GM20431 (cell line): ENCODE results near the gene MIPEP.
"Not testable (repeated sequence)": the region's sequence is repeated elsewhere in the genome, so short reads cannot be mapped to it uniquely, and the experiment has no call there.

Experiments used
- in situ Hi-C: fragments of 300-500 bp; cut with MseI, MboI; formaldehyde crosslinking; loops from one replicate; pipeline ENCODE4 v1.15.0; 2020; ENCODE audit warnings: low sequenced_read_pairs; ENCODE audit not compliant: unreplicated experiment

Gene MIPEP

GRCh38 chr13:23894746-23895145 lies 5.5 kb upstream of the MIPEP start:
- in situ Hi-C loops, result not testable (repeated sequence)

GRCh38 chr13:23893791-23894190 lies 4.6 kb upstream of the MIPEP start:
- in situ Hi-C loops, result not testable (repeated sequence)

DNA sequence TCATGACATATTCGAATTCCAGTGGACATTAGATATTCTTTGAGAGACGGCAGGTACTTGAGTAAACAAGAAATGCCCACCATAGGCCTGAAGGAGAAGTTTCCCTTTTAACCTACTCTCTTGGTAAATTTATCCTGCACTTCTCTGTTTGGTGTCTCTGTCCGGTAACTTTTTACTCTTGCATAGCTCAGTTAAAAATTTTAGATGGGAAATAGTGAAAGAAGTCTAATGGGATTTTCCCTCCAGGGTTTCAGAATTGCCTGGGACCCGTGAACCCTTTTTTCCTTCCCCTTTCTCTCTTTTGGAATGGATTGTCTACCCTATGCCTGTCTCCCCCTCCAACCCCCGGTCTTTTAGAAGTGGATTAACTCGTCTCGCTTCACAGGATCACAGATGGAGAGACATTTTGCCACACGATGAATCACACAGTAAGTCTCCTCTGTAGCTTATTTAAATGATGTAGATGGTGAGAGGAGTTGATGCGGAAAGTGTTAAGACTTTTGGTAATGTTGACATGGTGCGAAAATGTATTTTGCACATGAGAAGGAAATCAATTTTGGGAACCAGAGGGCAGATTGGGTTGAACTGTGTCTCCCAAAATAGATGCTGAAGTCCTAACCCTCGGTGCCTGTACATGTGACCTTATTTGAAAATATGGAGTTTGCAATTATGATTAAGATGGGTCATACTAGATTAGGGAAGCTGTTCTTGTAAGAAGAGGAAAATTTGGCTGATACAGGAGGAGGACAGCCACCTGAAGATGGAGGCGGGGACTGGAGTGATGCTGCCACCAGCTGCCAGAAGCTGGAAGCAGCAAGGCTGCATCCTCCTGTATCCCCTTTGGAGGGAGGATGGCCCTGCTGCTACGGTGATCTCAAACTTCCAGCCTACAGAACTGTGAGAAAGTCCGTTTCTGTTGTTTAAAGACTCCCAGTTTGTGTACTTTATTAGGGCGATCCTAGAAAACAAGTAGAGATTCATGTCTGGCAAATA lies 711 bp upstream of the MIPEP start:
- in situ Hi-C loops, result no loop called here

DNA sequence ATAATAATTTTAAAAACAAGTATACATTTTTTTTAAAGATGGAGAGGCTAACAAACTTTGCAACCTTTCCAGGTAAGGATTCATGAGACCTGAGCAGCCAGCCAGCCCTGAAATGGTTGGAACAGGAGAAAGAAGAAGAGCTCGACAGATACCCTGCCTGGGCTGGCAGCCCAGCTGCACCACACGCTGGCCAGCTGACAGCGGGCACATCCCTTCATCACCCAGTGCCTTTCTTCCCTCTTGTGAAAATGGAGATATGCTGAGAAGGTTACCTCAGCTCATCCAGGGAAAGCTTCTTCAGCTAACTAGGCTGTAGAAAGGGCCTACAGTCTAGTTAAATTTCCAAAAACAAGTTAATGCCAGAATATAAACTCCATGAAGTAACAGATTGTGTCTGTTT lies 4.8 kb downstream of the MIPEP start:
- in situ Hi-C loops, result not testable (repeated sequence)

DNA sequence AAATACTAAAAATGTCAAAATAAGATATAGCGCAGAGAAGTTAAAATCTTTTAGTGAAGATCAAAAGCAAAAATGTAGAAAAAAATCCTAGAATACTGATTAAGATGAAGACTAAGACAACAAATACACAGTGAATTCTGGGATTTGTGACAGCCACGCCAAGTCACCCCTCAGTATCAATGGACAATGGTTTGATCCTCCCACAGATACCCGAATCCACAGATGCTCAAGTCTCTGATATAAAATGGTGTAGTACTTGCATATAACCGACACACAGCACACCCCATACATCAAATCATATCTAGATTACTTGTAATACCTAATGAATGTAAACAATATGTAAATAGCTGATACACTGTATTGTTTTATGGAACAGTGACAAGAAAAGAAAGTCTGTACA lies 5.9 kb downstream of the MIPEP start:
- in situ Hi-C loops, result no loop called here

GRCh38 chr13:23881402-23881800 lies 7.8 kb downstream of the MIPEP start:
- in situ Hi-C loops, result not testable (repeated sequence)

GRCh38 chr13:23880493-23881401 lies 8.5 kb downstream of the MIPEP start:
- in situ Hi-C loops, result not testable (repeated sequence)

GRCh38 chr13:23877286-23877685 lies 11.9 kb downstream of the MIPEP start:
- in situ Hi-C loops, result no loop called here

DNA sequence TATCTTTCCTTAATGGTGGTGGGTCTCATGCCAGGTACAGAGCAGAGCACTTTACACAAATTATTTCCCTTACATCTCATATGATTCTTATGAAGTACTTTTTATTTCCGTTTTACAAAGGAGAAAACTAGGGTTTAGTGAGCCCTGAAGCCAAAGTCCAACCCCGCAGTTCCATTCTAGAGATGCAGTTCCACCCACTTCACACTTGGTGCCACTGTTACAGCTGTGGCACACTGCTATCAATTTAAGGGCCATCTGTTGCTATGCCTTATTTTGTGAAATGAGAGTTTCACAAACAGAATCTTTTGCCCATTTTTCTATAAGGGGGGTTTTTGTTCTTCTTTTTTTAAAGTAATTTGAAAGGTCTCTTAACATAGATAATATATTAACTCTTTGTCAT lies 12.9 kb downstream of the MIPEP start:
- in situ Hi-C loops, result no loop called here

GRCh38 chr13:23871616-23872220 lies 17.5 kb downstream of the MIPEP start:
- in situ Hi-C loops, result loop anchor here (25.0 kb wide), 1 partner anchor 284 kb away; no protein-coding TSS in a partner anchor

DNA sequence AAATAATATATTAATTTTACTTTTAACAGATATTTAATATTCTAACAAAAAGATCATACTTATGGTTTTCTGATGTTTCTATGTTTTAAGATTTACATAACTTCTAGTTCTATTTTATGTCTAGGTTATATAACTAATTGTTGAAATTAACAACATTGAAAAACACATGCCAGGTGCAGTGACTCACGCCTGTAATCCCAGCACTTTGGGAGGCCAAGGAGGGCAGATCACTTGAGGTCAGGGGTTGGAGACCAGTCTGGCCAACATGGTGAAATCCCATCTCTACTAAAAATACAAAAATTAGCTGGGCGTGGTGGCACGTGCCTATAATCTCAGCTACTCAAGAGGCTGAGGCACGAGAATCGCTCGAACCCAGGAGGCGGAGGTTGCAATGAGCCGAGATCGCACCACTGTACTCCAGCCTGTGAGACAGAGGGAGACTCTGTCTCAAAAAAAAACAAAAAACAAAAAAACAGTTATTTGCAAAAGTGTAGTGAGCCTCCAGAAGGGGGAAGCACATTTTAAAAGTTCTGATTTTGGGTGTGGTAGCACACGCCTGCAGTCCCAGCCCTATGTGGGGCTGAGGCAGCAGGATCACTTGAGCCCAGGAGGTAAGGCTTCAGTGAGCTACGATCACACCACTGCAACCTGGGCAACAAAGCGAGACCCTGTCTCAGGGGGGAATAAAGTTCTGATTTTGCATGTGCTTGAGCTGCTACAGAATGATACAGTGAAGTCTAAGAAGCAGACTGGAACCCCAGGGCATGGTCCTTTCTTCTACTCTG lies 18.7 kb downstream of the MIPEP start:
- in situ Hi-C loops, result loop anchor here (25.0 kb wide), 1 partner anchor 283 kb away; no protein-coding TSS in a partner anchor

DNA sequence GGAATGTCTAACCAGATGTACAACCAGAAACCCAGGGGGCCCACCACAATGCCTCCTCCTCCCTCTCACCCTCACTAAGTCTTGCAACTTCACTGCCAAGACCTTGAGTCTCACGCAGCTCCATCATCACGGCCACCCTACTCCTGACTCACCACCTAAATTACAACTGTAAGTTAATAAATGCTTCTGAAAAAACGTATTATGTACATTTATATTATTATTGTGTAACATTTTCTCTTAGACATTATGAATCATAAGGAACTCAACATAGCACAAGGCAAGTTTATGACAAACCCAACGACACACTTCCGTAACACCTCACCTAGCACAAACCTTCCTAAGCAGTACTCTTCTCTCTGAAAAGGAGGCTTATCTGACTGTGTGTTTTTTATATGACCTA lies 20.7 kb downstream of the MIPEP start:
- in situ Hi-C loops, result loop anchor here (10.0 to 25.0 kb wide), 2 partner anchors 281 to 404 kb away; no protein-coding TSS in a partner anchor

- in situ Hi-C loops, result loop anchor here (10.0 to 25.0 kb wide), 2 partner anchors 280 to 402 kb away; no protein-coding TSS in a partner anchor
These were observed 22.1 kb downstream of the MIPEP start for GRCh38 chr13:23867027-23867491.

- in situ Hi-C loops, result loop anchor here (10.0 to 25.0 kb wide), 2 partner anchors 279 to 402 kb away; no protein-coding TSS in a partner anchor
These were observed 22.7 kb downstream of the MIPEP start for GRCh38 chr13:23866420-23867026.

DNA sequence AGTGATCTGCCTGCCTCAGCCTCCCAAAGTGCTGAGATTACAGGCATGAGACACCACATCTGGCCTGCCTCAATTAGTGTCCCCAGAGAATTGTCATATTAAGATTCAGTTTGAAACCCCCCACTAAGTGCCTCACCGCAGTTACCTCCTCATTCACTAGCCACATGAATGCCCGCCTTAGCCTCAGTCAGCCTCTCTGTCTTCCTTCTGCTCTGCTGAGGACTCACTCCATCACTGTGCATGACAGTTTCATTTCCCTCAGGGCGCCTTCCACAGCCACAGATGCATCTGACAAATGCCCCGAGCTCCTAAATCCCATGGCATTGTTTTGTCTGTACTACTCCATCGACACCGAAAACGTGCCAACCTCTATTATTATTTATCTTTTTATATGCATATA lies 23.3 kb downstream of the MIPEP start:
- in situ Hi-C loops, result loop anchor here (10.0 to 25.0 kb wide), 2 partner anchors 279 to 401 kb away; no protein-coding TSS in a partner anchor

GRCh38 chr13:23865026-23865425 lies 24.2 kb downstream of the MIPEP start:
- in situ Hi-C loops, result loop anchor here (10.0 to 25.0 kb wide), 2 partner anchors 278 to 400 kb away; no protein-coding TSS in a partner anchor

GRCh38 chr13:23861310-23861709 lies 27.9 kb downstream of the MIPEP start:
- in situ Hi-C loops, result loop anchor here (10.0 to 25.0 kb wide), 2 partner anchors 274 to 397 kb away; no protein-coding TSS in a partner anchor

DNA sequence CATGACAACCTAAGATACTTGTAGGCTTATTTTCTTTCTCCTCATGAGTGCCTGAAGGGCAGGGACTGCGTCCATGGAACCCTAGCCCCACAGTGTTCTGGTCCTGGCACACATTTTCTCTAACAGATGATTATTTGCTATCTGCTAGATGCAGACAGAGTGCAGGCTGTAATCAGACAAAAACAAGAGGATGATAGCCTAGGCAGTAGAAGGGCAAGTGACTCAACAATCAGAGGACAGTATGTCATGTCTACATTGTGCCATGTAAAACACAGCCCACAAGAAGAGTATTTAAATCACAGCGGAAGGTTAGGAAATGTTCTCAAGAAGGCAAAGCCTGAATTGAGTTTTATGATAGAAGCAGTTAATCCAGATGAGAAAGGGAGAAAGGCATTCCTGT lies 29.3 kb downstream of the MIPEP start:
- in situ Hi-C loops, result loop anchor here (10.0 to 25.0 kb wide), 2 partner anchors 273 to 395 kb away; no protein-coding TSS in a partner anchor
